SU-DHL-6 (cell line): ENCODE data around the gene SLC11A1.
A peak's percentile ranks its signal among the peaks of the same experiment; 100 is the strongest.

Source experiments
- H2AFZ ChIP-seq: fragments of 200-600 bp; sonication (generic); 2 replicates; pipeline ENCODE4 v1.6.1; 2014; ENCODE audit warnings: low read depth, mild to moderate bottlenecking, moderate library complexity, mixed read lengths, antibody characterized with exemption, low read length; ENCODE audit not compliant: severe bottlenecking
- H3F3A ChIP-seq: fragments of 200-600 bp; shearing (Covaris generic); 2 replicates; pipeline ENCODE4 v1.6.0; 2016; ENCODE audit warnings: antibody characterized with exemption, mild to moderate bottlenecking; ENCODE audit not compliant: insufficient read depth
- H3K27ac ChIP-seq: fragments of 200-600 bp; sonication (generic); 2 replicates; pipeline ENCODE4 v1.5.1; 2016; ENCODE audit warnings: low read depth, mild to moderate bottlenecking, low read length, moderate library complexity, mixed read lengths
- H3K27me3 ChIP-seq: fragments of 200-600 bp; sonication (generic), shearing (Covaris generic); 2 replicates; pipeline ENCODE4 v1.6.0; 2014; ENCODE audit warnings: mild to moderate bottlenecking, low read length
- H3K36me3 ChIP-seq: fragments of 200-600 bp; sonication (generic); 2 replicates; pipeline ENCODE4 v1.6.1; 2014; ENCODE audit warnings: mild to moderate bottlenecking, low read length, mixed read lengths
- H3K4me2 ChIP-seq: fragments of 300-600, 200-600 bp; shearing (Covaris generic), sonication (generic); 2 replicates; pipeline ENCODE4 v1.6.0; 2014; ENCODE audit warnings: low read length, low read depth, mild to moderate bottlenecking; ENCODE audit not compliant: poor library complexity, severe bottlenecking
- H3K4me3 ChIP-seq: fragments of 200-600 bp; sonication (generic); 2 replicates; pipeline ENCODE4 v1.5.1; 2014; ENCODE audit warnings: antibody characterized with exemption, low read length, mild to moderate bottlenecking, mixed read lengths; ENCODE audit not compliant: insufficient read depth, poor library complexity, severe bottlenecking
- H3K79me2 ChIP-seq: fragments of 200-600 bp; sonication (generic); 2 replicates; pipeline ENCODE4 v1.6.1; 2014; ENCODE audit warnings: mild to moderate bottlenecking, low read length, moderate library complexity; ENCODE audit not compliant: insufficient read depth
- H3K9ac ChIP-seq: fragments of 200-600 bp; sonication (generic); 2 replicates; pipeline ENCODE4 v1.7.0; 2014; ENCODE audit warnings: mild to moderate bottlenecking, low read length
- H3K9me2 ChIP-seq: fragments of 200-600 bp; sonication (generic); replicated peaks from 2 replicates; pipeline ENCODE4 v1.6.1; 2014; ENCODE audit warnings: low read length; ENCODE audit not compliant: insufficient read depth
- H3K9me3 ChIP-seq: fragments of 200-600 bp; sonication (generic); 2 replicates; pipeline ENCODE4 v1.6.1; 2014; ENCODE audit warnings: low read length, mixed read lengths; ENCODE audit not compliant: insufficient read depth
- H4K20me1 ChIP-seq: fragments of 200-600 bp; sonication (generic); 2 replicates; pipeline ENCODE4 v1.6.1; 2014; ENCODE audit warnings: low read depth, mild to moderate bottlenecking, antibody characterized with exemption, low read length, moderate library complexity, mixed read lengths
- EZH2phosphoT487 ChIP-seq: fragments of 200-600 bp; sonication (generic), shearing (Covaris generic); conservative IDR thresholded peaks from 2 replicates; pipeline ENCODE4 v1.6.1; 2018; ENCODE audit warnings: mild to moderate bottlenecking, antibody characterized with exemption, low read length, moderate library complexity, mixed read lengths
- TF ChIP-seq, protein P1 (sequence below): fragments of 200-600 bp; sonication (generic); IDR thresholded peaks from one replicate; pipeline ENCODE4 v1.5.1; 2017; ENCODE audit warnings: antibody characterized with exemption, mild to moderate bottlenecking, low read length, moderate library complexity; ENCODE audit not compliant: insufficient read depth, poor library complexity, severe bottlenecking

SLC11A1 gene

DNA sequence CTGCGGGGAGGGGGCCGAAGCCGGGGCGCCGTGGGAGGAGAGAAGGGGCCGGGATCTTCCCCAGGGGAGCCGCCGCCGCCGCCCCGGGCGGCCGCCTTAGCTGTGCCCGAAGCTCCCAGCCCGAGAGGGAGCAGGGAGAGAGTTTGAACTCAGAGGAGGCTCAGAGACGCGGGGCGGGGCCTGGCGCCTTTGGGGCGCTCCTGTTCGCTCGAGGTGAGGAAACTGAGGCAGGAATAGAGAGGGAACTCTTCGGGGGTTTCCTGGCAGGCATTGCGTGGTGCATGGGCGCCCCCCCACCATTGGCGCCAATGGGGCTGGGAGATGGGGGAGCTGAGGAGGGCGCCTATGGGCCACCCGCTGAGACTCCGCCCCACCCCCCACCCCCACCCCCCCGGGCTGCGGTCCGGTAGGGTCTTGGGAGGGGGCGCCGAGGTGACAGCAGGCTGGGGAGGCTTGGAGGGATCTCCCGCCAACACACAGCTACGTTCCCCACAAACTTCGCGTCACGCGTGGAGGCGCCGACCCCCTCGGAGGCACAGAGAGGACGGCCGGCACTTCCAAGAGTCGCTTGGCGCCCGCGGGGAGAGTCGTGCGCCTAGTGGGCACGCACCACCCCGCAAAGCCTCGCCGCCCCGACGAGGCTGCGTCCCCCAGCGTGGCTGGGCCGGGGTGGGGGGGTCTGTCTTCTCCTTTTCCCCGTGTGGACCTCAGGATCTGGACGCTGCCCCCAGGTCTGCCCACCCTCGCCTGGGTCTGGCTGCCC lies 18.3 kb downstream of the SLC11A1 start:
- H3K9me2 ChIP-seq = no peaks in the 10 kb centered on the region
- H3F3A ChIP-seq = peaks cover 7% of the 10 kb centered on the region
- peak overlapping the region; percentile 67 for H2AFZ ChIP-seq
- peak overlapping the region; percentile 95 for H3K4me3 ChIP-seq
- no peaks in the 10 kb centered on the region for H4K20me1 ChIP-seq
- no peaks in the 10 kb centered on the region for H3K9me3 ChIP-seq
- H3K36me3 ChIP-seq = no peaks in the 10 kb centered on the region
- H3K27me3 ChIP-seq = no peaks in the 10 kb centered on the region
- TF ChIP-seq, protein P1, sequence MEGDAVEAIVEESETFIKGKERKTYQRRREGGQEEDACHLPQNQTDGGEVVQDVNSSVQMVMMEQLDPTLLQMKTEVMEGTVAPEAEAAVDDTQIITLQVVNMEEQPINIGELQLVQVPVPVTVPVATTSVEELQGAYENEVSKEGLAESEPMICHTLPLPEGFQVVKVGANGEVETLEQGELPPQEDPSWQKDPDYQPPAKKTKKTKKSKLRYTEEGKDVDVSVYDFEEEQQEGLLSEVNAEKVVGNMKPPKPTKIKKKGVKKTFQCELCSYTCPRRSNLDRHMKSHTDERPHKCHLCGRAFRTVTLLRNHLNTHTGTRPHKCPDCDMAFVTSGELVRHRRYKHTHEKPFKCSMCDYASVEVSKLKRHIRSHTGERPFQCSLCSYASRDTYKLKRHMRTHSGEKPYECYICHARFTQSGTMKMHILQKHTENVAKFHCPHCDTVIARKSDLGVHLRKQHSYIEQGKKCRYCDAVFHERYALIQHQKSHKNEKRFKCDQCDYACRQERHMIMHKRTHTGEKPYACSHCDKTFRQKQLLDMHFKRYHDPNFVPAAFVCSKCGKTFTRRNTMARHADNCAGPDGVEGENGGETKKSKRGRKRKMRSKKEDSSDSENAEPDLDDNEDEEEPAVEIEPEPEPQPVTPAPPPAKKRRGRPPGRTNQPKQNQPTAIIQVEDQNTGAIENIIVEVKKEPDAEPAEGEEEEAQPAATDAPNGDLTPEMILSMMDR = no peak
- TF ChIP-seq EZH2phosphoT487 = no peak
- H3K4me2 ChIP-seq = peak overlapping the region; percentile 63
- peak overlapping the region; percentile 96 for H3K9ac ChIP-seq
- peaks cover 11% of the 10 kb centered on the region; the same call in 1 of the 2 replicates for H3K79me2 ChIP-seq
- H3K27ac ChIP-seq = peak overlapping the region; percentile 70

DNA sequence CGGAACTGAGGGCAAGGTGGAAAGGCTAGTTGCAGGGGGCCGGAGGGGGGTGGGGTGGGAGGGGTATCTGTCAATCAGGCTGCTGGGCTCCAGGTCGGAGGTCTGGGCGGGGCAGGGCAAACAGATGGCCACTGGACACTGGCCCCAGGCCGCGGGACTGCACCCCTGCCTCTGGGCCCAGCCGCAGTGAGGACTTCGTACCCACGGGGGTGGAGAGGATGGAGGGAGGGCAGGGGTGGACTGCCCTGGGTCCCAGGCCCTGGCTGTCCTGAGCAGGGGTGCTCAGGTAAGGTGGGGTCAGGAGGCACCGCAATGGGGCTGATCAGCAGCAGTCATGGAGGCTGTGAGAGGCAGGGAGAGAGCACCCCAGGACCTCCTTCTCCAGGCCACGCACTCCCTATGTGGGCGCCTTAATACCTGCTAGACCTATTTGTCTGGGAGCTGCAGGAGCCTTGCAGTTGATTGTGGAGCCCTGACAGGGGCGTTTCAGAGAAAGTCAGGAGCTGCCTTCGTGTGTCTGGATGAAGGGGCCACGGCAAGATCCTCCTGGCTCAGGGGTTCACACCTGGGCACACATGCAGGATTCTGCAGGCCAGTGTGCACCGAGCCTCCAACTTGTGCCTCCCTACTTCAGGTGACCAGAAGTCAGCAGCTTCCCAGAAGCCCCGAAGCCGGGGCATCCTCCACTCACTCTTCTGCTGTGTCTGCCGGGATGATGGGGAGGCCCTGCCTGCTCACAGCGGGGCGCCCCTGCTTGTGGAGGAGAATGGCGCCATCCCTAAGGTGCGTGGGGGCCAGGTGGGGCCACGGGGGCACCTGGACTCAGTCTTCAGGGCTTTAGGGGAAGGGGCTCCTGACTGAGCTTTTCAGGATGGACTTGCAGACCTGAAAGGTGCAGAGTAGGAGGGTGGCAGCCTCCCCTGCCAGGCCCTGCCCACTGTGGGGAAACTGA lies 19.1 kb downstream of the SLC11A1 start:
- Histone ChIP-seq H3K4me2 (peak overlapping the region; percentile 63), H3K9ac (peak overlapping the region; percentile 96), H3K27me3 (no peaks in the 10 kb centered on the region), H4K20me1 (no peaks in the 10 kb centered on the region), H3K9me2 (no peaks in the 10 kb centered on the region), H3K36me3 (no peaks in the 10 kb centered on the region), H3K79me2 (peaks cover 11% of the 10 kb centered on the region; the same call in 1 of the 2 replicates), H3K4me3 (peak overlapping the region; percentile 95), H3F3A (peaks cover 14% of the 10 kb centered on the region), H2AFZ (no peak overlapping the region), H3K27ac (peak overlapping the region; percentile 70), H3K9me3 (no peaks in the 10 kb centered on the region)
- TF ChIP-seq, protein P1 = no peak
- TF ChIP-seq EZH2phosphoT487 = no peak

DNA sequence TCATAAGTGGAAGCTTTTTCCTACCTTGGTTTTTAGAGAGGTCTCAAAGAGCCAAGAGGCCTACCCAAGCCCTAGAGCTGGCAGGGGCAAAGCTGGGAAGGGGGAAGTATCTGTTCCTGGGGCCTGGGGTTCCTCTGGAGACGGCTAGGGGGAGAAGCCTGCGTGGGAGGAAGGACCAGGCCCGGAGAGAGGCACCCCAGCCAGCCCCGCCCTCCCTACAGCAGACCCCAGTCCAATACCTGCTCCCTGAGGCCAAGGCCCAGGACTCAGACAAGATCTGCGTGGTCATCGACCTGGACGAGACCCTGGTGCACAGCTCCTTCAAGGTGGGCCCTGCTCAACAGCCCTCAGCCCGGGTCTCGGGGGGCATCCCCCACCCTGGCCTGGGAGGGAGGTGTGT lies 19.8 kb downstream of the SLC11A1 start:
- H3K9me3 ChIP-seq = no peaks in the 10 kb centered on the region
- H3K27ac ChIP-seq = no peak overlapping the region
- H3K4me3 ChIP-seq = no peak overlapping the region
- TF ChIP-seq, protein P1 = no peak
- no peak for TF ChIP-seq EZH2phosphoT487
- 0 out of 2 replicates have a peak overlapping the region, but pooled peaks have one; percentile 96 for H3K9ac ChIP-seq
- no peak overlapping the region for H2AFZ ChIP-seq
- H3K27me3 ChIP-seq = no peaks in the 10 kb centered on the region
- H3K9me2 ChIP-seq = no peaks in the 10 kb centered on the region
- no peaks in the 10 kb centered on the region for H3K36me3 ChIP-seq
- peaks cover 14% of the 10 kb centered on the region for H3F3A ChIP-seq
- no peaks in the 10 kb centered on the region for H4K20me1 ChIP-seq
- peaks cover 11% of the 10 kb centered on the region; the same call in 1 of the 2 replicates for H3K79me2 ChIP-seq
- H3K4me2 ChIP-seq = no peak overlapping the region
